ENCODE data around the gene UCHL5. TPM values are rescaled to one million over a fixed set of nuclear protein-coding genes. Genes with fewer than 3 reads are reported as not detected.
"Not testable (repeated sequence)": the region's sequence is repeated elsewhere in the genome, so short reads cannot be mapped to it uniquely, and the experiment has no call there.

Gene UCHL5
- total and polyA plus RNA-seq, 4 donors, result 14.5 to 29.7 (median 21.6) TPM

DNA sequence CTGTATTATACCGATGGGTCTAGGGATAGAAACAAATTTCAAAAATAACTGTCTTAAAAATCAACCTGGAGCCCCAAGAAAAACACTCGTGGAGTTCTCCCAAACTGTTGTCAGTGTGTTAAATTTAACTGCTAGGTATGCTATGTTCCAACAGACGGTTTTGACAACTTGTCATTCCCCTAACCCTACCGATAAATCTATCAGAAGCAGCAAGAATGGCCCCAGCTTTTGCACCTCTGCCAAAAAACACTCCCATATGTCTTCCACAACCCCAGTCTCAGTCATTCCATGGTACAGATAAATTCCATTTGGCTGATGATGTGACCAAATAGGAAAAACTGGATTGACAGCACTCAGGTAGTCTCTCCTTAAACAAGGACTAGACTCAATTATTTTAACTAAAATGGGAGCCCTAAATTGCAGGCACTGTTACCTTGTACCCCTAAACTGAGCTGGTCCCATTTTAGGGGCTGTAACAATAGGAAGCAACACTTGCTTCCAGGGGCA, 4.9 kb downstream of the UCHL5 start (continued):
- TF ChIP-seq, protein P1, sequence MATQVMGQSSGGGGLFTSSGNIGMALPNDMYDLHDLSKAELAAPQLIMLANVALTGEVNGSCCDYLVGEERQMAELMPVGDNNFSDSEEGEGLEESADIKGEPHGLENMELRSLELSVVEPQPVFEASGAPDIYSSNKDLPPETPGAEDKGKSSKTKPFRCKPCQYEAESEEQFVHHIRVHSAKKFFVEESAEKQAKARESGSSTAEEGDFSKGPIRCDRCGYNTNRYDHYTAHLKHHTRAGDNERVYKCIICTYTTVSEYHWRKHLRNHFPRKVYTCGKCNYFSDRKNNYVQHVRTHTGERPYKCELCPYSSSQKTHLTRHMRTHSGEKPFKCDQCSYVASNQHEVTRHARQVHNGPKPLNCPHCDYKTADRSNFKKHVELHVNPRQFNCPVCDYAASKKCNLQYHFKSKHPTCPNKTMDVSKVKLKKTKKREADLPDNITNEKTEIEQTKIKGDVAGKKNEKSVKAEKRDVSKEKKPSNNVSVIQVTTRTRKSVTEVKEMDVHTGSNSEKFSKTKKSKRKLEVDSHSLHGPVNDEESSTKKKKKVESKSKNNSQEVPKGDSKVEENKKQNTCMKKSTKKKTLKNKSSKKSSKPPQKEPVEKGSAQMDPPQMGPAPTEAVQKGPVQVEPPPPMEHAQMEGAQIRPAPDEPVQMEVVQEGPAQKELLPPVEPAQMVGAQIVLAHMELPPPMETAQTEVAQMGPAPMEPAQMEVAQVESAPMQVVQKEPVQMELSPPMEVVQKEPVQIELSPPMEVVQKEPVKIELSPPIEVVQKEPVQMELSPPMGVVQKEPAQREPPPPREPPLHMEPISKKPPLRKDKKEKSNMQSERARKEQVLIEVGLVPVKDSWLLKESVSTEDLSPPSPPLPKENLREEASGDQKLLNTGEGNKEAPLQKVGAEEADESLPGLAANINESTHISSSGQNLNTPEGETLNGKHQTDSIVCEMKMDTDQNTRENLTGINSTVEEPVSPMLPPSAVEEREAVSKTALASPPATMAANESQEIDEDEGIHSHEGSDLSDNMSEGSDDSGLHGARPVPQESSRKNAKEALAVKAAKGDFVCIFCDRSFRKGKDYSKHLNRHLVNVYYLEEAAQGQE (IDR thresholded peaks at IDR 0.05), result no peak
- no peak for TF ChIP-seq FOXA2 (IDR thresholded peaks at IDR 0.05)
- TF ChIP-seq, protein P2, sequence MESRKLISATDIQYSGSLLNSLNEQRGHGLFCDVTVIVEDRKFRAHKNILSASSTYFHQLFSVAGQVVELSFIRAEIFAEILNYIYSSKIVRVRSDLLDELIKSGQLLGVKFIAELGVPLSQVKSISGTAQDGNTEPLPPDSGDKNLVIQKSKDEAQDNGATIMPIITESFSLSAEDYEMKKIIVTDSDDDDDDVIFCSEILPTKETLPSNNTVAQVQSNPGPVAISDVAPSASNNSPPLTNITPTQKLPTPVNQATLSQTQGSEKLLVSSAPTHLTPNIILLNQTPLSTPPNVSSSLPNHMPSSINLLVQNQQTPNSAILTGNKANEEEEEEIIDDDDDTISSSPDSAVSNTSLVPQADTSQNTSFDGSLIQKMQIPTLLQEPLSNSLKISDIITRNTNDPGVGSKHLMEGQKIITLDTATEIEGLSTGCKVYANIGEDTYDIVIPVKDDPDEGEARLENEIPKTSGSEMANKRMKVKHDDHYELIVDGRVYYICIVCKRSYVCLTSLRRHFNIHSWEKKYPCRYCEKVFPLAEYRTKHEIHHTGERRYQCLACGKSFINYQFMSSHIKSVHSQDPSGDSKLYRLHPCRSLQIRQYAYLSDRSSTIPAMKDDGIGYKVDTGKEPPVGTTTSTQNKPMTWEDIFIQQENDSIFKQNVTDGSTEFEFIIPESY (IDR thresholded peaks at IDR 0.05), result no peak
- TF ChIP-seq HNF4A (conservative IDR thresholded peaks at IDR 0.05), result no peak
- TF ChIP-seq RXRA (IDR thresholded peaks at IDR 0.05), result no peak
- TF ChIP-seq JUND (IDR thresholded peaks at IDR 0.05), result no peak
- no peak for TF ChIP-seq GABPA (IDR thresholded peaks at IDR 0.05 in 1 of 2, conservative IDR thresholded peaks at IDR 0.05 in 1 of 2)
- no peak for TF ChIP-seq SP1 (IDR thresholded peaks at IDR 0.05)
- TF ChIP-seq YY1 (IDR thresholded peaks at IDR 0.05), result no peak
- TF ChIP-seq FOXA1 (IDR thresholded peaks at IDR 0.05), result no peak

DNA sequence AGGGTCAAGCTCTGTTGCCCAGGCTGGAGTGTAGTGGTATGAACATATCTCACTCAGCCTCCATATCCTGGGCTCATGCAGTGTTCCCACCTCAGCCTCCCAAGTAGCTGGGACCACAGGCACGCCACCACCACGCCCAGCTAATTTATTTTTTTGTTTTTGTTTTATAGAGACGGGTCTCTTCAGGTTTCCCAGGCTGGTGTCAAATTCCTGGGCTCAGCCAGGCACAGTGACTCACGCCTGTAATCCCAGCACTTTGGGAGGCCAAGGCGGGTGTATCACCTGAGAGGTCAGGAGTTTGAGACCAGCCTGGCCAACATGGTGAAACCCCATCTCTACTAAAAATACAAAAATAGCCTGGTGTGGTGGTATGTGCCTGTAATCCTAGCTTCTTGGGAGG, 10.2 kb downstream of the UCHL5 start:
- H3K27ac ChIP-seq (ENCODE audit: low read depth in 1 of 2, low read length in 2 of 2); H3K27me3 ChIP-seq (ENCODE audit: control insufficient read depth in 4 of 4, insufficient read depth in 4 of 4, low read length in 3 of 4); H3K9me3 ChIP-seq (ENCODE audit: control insufficient read depth in 4 of 4, low read length in 3 of 4); DNase-seq (ENCODE audit: low spot score); H3K9ac ChIP-seq (ENCODE audit: low read depth in 1 of 2, low read length in 2 of 2); H3K4me3 ChIP-seq (ENCODE audit: low read depth in 1 of 3, low read length in 3 of 3); H3K4me1 ChIP-seq (ENCODE audit: control insufficient read depth in 4 of 4, insufficient read depth in 4 of 4, low read length in 3 of 4): not testable (repeated sequence)
- WGBS, result 97% methylated on average over 5 of the region's 5 CpGs
- peaks cover 2 to 12% (median 5%) of the 10 kb centered on the region in 4 donors for H3K36me3 ChIP-seq (ENCODE audit: control insufficient read depth in 4 of 4, insufficient read depth in 3 of 4, low read depth in 1 of 4, low read length in 3 of 4)

DNA sequence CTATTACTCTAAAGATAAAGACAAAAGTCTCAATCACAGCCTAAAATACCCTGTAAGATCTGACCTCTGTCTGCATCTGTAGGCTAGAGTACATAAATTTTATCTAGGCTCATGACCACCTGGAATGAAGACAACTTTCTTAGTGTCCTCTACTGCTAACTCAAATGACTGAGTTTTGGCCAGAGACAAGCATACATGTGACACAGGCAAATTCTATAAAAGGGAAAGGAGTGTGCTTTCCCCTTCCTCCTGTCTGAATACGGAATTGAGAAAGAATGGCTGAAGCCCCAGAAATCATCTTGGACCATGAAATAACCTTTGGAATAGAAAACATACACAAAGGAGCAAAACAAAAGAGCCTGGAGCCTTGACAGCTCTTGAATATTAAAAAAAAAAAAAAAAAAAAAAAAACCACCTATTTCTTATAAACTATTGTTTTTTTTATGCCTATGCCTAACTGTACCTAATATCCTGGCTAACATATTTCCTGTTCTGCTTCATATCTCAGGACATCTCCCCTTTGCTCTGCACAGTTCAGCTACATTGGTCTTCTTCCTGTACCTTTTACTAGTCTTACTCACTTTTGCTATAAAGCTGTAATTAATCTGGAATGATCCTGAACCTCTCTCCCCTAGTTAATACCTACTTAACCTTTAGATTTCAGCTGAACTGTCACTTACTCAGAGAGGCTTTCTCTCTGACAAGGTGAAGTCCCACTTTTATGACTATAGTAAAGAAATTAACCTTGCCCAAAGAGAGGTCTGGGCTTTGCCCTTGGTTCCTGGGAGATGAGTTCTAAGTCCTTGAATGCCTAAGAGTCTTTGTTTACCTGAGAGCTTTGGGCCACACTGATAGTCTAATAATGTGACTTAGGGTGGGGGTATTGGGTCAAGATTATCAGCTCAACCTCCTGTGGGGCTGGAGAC, 16.1 kb downstream of the UCHL5 start:
- DNase-seq (ENCODE audit: low spot score), result no peak
- Histone ChIP-seq H3K27ac (ENCODE audit: low read depth in 1 of 2, low read length in 2 of 2) (no peak overlapping the region), H3K9ac (ENCODE audit: low read depth in 1 of 2, low read length in 2 of 2) (no peak overlapping the region), H3K36me3 (ENCODE audit: control insufficient read depth in 4 of 4, insufficient read depth in 3 of 4, low read depth in 1 of 4, low read length in 3 of 4) (peaks cover 3 to 8% (median 6%) of the 10 kb centered on the region in 4 donors), H3K4me1 (ENCODE audit: control insufficient read depth in 4 of 4, insufficient read depth in 4 of 4, low read length in 3 of 4) (no peaks in the 10 kb centered on the region), H3K9me3 (ENCODE audit: control insufficient read depth in 4 of 4, low read length in 3 of 4) (no peaks in the 10 kb centered on the region), H3K27me3 (ENCODE audit: control insufficient read depth in 4 of 4, insufficient read depth in 4 of 4, low read length in 3 of 4) (no peaks in the 10 kb centered on the region), H3K4me3 (ENCODE audit: low read depth in 1 of 3, low read length in 3 of 3) (no peak overlapping the region)
- no peak for TF ChIP-seq FOXA2 (IDR thresholded peaks at IDR 0.05)
- TF ChIP-seq, protein P3, sequence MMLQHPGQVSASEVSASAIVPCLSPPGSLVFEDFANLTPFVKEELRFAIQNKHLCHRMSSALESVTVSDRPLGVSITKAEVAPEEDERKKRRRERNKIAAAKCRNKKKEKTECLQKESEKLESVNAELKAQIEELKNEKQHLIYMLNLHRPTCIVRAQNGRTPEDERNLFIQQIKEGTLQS (IDR thresholded peaks at IDR 0.05), result no peak
- WGBS, result 91% methylated on average over 1 of the region's 1 CpG
